Posterior cingulate gyrus (tissue), 11 donors: ENCODE data around the gene KRTAP12-4.
"Not testable (repeated sequence)": the region's sequence is repeated elsewhere in the genome, so short reads cannot be mapped to it uniquely, and the experiment has no call there.

Experiments used
- DNase-seq, 10 donors: peaks; one replicate each; pipeline versions ENCODE4 v3.0.0 to v3.0.0-alpha.2; 2020 to 2021; ENCODE audit warnings: mixed read lengths in 3 of 10
- intact Hi-C: fragments of 100-400 bp; cut with DNase I; formaldehyde crosslinking; loops from one replicate; pipeline ENCODE4 v1.15.1; 2023

Gene KRTAP12-4

DNA sequence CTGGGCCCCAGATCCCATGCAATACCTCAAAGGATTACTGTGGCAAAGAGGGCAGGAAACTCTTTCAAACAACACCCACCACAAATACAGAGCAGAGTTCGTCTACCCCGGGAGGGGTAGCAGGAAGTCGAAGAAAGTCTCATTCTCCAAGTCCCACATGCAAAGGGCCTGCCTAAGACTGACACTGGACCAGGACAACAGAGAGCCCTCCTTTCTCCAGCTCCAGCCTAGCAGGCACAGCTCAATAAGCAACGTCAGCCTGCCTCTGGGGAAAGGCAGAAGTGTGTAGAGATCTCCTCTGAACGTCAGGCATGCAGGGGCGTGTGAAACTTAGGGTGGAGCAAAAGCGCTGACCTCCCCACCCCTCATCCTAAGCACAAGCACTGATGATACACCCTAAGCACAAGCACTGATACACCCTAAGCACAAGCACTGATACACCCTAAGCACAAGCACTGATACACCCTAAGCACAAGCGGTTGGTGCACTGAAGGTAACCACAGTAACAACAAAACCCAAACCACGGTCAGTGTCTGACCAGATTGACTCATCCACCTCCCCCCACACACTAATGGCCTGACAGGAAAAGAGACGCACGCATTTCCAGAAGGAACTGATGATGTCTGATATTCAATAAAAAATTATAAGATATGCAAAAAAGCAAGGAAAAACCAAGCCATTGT, 4.6 kb upstream of the KRTAP12-4 start:
- peak in 1 of 10 donors; percentile 25 for DNase-seq
- intact Hi-C loops: no loop called here

- DNase-seq: peak in 1 of 10 donors; percentile 13
- intact Hi-C loops: no loop called here
These were observed 4.1 kb upstream of the KRTAP12-4 start for GRCh38 chr21:44658541-44658910.

GRCh38 chr21:44657635-44658540, 3.4 kb upstream of the KRTAP12-4 start, which contains the start of gene KRTAP12-3:
Gene KRTAP12-3 (plus strand): TSS chr21:44657932. CDS start chr21:44657980, 48 bp downstream.
- intact Hi-C loops: no loop called here
- DNase-seq: peak in 1 of 10 donors; percentile 24

GRCh38 chr21:44656868-44657267, 2.4 kb upstream of the KRTAP12-4 start:
- DNase-seq: peak in 1 of 10 donors; percentile 12

DNA sequence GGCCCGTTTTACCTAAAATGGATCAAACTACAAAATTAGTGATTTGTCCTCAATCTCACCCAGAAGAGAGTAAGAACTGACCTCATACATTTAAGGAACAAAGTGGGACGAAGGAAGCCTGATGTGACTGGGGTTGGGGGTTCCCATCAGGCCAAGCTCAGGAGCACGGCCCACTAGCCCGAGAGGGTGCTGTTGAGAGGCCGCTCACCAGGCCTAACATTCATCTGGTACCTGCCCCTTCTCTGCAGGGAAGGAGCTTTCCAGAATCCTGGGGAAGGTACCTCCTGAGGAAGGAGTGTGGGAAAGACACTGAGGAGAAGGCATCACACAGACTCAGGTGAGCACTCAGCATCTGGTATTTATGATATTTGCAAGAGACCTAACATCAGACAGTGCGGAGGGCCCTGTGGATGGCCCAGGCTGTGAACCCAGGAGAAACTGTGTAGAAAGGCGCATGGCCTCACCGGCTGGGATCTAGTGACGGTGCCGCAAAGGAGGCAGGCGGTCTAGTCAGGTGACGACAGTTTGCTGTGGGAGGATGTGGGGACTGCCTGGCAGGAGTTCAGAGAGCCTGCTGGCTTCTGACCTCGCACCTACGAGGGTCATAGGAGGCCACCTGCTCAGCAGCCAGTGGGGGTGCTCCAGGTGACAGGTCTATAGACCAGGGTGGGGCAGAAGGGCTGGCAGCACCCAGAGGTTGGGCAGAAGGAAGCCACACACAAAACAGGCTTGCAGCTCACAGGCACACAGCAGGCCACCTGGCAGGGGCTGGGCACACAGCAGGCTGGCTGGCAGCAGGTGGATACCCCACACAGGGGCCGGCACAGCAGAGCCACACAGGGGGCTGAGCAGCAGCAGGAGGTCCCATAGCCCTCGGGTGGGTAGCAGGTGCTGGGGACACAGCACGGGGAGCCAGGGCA, 543 bp downstream of the KRTAP12-4 start:
- DNase-seq: peak in 1 of 10 donors; percentile 72
- intact Hi-C loops: no loop called here

More at GRCh38 chr21:44656868-44657267, 2.4 kb upstream of the KRTAP12-4 start:
- intact Hi-C loops: no loop called here

DNA sequence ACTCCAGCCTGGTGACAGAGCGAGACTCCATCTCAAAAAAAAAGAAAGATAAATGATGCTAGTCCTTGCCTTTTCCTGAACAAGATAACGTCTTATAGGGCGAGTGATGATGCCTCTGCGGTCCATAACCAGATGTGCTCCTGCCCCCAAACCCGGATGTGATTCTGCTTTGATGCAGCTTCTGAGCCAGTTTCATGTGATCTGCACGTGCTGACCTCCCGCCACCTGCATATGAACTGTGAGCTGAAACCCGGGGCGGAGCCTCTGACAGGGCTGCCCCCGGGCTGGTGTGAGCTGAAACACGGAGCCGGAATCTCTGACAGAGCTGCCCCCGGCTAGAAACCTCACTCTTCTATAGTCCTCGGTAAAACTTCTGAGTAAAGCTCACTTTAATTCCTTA, 1.3 kb downstream of the KRTAP12-4 start:
- intact Hi-C loops: no loop called here

GRCh38 chr21:44650973-44651675, 3.3 kb downstream of the KRTAP12-4 start:
- intact Hi-C loops: no loop called here

More for the DNA sequence above, 1.3 kb downstream of the KRTAP12-4 start:
- DNase-seq: peak in 1 of 10 donors; percentile 71

GRCh38 chr21:44650265-44650972, 4.0 kb downstream of the KRTAP12-4 start:
- intact Hi-C loops: no loop called here
- peak in 1 of 10 donors; percentile 44 for DNase-seq

More at GRCh38 chr21:44650973-44651675, 3.3 kb downstream of the KRTAP12-4 start:
- peak in 1 of 10 donors; percentile 33 for DNase-seq

DNA sequence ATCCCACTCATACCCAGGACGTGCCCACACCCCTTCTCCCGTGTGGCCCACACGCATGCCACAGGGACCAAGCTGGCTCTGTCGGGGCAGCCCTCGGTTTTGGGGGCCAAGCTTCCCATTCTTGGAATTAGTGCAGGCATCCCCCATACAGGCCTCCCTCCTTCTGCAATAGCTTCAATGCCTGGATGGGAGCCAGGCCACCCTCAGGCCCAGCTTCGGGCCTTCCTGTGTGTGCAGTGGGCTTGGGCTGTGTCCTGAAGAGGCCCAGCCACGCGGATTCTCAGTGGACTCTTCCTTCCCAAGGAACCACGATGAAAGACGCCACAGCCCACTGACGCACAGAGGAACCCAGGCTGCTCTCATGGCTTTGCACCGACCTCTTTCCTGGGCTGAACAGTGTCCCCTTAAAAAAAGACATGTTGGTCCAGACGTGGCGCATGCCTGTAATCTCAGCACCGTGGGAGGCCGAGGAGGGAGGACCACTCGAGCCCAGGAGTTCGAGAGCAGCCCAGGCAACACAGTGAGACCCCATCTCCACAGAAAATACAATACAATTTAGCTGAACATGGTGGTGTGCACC, 4.8 kb downstream of the KRTAP12-4 start:
- intact Hi-C loops: no loop called here
- DNase-seq: peak in 1 of 10 donors; percentile 48

GRCh38 chr21:44648557-44649311, 5.7 kb downstream of the KRTAP12-4 start:
- intact Hi-C loops: no loop called here
- DNase-seq: peak in 1 of 10 donors; percentile 81

DNA sequence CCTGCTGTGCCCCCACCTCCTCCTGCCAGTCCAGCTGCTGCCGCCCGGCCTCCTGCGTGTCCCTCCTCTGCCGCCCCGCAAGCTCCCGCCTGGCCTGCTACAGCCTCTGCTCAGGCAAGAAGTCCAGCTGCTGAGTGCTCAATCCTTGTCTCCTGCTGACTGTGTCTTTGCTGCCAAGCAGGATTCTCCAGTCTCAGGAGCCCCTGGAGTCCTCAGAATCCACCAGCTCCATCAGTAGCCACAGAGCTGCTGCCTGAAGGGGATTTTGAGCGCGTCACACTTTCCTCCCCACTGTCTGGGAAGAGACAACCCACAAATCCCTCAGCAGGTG, 7.3 kb downstream of the KRTAP12-4 start:
- intact Hi-C loops: no loop called here
- DNase-seq: peak in 1 of 10 donors; percentile 57

- DNase-seq: peak in 1 of 10 donors; percentile 26
- intact Hi-C loops: not testable (repeated sequence)
These were observed 7.9 kb downstream of the KRTAP12-4 start, which contains the start of gene KRTAP10-11 for GRCh38 chr21:44646366-44647221. Gene KRTAP10-11 (plus strand): TSS chr21:44646414. CDS start chr21:44646459, 45 bp downstream.

GRCh38 chr21:44644878-44645277, 9.6 kb downstream of the KRTAP12-4 start:
- no peak for DNase-seq
- intact Hi-C loops: no loop called here

DNA sequence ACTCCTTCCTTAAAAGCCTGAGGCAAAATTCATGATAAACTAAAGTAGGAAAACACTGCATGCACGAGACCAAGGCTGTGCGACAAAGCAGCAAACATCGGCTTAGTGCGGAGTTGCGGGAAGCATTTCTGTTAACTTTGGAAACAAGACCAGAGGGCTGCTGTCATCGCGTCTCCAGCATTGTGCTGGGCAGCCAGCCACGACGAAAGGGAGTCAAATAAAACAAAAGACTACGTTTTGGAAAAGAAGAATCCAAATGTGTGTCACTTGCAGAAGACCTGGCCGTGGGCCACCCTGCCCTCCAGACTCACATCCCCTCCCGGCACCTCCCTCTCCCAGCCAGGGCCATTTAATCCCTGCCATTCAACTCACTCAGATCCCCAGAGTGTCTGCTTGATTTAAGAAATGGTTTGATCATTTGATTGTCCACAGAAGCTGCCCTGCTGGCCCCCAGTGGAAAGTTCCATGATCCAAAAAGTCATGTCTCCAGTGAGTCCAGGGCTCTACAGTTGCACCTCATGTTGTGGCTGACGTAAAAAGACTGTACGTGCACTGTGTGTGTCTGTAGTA, 10.6 kb downstream of the KRTAP12-4 start:
- DNase-seq: no peak
- intact Hi-C loops: no loop called here

GRCh38 chr21:44640761-44641160, 13.7 kb downstream of the KRTAP12-4 start:
- no peak for DNase-seq
- intact Hi-C loops: no loop called here

DNA sequence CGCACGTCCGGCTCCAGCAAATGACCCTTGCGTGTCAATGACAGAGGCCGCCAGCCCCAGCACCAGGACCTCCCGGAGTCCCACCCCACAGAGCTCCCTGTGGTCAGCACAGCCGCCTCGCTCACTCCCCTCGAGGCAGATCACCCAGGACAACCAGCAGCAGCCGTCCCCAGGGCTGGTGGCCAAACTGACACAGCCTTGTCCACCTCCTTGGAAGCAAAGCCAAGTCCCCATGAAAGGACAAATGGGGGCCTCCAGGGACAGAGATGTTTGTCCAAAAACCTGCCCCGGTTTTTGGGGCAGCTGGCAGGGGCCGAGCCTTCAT, 15.2 kb downstream of the KRTAP12-4 start:
- no peak for DNase-seq
- intact Hi-C loops: no loop called here
